Anterior cingulate cortex (tissue), 58 donors: ENCODE measurements around the gene ZNF135.
A peak's percentile ranks its signal among the peaks of the same experiment; 100 is the strongest.

Experiments used
- DNase-seq, 58 donors: peaks; one replicate each; lab custom pipeline; 2025; lab: John Stamatoyannopoulos, UW

The ZNF135 gene

DNA sequence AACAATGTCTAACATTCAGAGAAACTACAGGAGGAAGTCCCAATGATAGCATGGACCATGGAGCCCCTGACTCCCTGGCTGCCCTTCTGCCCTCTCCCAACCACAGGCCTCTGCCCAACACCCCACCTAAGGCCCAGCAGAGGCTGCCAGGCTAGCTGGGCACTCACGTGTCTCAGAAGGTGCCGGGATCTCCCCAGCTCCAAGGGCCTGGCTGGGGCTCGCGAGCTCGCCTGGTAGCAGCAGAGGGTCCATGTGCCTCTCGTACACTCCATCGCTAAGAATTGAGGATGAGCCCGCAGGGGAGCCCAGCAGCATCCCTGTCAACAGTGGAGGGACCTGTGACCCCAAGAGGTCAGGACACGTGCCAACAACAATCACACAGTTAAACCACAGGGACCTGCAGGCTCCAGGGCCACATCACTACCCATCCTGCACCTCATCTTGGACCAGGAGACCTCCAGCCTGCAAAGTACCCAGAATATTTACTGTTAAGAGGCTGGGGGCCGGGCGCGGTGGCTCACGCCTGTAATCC lies 29.5 kb downstream of the ZNF135 start:
- DNase-seq, result no peak

DNA sequence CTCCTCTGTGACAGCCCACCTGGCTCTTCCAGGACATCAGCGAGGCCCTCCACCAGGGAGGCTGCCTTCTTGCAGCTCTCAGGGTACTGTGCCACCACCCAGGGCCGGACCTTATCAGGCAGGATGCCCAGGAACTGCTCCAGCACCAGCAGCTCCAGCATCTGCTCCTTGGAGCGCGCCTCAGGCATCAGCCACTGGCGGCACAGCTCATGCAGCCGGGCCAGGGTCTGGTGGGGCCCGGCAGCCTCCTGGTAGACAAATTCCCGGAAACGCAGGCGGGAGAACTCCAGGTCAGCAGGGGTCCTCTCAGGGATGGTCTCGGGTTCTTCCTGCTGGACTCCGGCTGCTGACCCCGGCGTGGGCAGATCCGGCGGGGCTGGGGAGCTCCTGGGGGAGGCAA lies 30.8 kb downstream of the ZNF135 start:
- no peak for DNase-seq

DNA sequence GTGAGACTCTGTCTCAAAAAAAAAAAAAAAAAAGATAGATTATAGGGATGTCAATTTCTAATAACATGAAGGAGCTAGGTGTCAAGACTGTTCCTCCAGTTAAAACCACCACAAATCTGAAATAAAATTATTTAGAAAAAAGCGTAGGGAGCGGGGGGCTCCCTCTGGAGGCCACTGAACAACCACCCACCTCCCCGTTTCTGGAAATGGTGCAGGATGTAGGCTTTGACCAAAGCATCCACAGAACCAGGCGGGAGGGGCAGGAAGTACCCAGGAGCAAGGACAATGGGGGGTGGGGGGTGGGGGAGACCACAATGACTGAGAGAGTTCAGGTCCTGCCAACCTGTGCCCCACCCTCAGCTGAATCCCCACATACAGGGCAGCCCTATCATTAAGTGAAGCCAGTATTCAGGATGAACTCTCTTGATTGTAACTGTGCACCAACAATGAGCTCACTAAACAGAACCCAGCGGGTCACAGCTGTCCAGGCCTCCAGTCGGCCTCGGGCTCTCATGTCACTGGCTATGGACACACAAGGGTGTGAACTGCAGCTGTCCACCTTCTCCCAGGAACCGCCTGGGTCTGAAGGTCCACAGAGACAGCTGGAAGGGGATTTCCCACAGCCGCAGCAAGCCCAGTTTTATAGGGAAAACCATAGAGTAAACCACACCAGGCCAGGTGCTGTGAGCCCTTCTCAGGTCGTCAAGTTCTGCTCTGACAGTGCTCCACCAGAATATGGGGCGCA lies 32.3 kb downstream of the ZNF135 start:
- no peak for DNase-seq

DNA sequence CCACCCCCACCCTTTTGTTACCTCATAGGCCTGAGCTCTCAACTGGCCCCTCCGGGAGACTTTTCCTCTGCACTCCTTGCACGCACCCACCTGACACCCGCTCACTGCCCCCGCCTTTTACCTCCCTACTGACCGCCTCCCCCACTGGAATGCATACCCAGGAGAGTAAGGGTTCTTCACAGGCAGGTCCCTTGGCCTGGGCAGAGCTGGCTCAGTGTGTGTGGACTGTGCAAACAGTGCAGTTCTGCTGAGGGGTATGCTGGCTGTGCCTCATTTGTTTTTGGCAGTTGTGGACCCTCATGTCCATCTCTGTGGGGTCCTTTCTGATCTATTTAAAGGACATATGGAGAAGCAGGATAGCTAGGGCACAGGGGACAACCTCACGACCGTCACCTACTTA lies 34.0 kb downstream of the ZNF135 start:
- no peak for DNase-seq

DNA sequence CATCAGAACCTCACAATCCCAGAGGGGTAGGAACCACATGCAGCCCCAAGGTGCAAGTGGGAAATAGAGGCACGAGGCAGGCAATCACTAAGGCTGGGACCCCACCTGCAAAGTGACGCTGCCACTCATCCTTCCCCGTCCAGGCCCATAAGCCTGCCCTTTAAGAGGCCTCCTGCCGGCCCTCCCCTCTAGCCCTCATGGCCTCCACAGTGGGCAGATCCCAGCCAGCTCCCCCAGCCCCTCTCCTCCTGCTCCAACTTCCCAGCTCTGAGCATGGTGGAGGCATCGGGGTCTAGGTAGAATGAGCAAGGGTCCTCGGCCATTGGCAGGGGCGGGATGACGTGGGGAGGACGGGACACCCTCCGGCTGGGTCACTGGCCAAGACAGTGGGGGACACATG lies 36.2 kb downstream of the ZNF135 start:
- no peak for DNase-seq

DNA sequence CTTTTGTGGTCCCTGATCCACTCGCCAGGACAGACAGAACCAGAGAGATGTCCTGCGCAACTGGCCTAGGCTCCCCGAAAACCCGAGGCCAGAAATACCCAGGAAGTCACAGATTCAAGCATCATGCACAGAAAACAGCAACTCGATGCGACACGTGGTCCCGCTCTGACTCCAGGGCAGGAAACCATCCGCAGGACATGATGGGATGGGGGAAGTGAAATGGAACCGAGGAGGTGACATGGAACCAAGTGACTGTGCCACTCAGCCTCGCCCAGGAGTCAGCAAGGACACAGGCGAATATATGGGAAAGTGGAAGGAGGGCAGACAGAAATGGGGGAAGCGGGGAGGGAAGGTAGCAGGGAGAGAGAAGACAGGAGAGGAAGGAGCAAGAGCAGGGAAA lies 37.8 kb downstream of the ZNF135 start:
- DNase-seq, result no peak

DNA sequence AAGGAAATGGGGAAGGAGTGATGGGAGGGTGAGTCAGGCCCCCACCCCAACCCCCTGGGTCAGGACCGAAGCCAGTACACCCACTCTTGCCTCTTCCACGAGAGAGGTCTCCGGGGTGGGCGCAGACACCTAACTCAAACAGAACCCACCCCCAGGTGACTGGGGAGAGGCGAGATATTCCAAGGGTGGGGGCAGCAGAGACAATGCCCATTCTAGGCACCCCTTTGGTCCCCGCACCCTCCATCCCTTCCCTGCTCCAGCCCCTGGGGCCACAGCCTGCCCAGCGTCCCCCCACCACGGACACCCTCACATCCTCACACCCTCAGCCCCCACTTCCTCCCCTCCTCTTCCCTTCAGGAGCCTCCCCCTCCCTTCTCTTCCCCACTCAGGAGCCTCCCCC lies 38.3 kb downstream of the ZNF135 start:
- peak in 2 of 58 donors; percentile 0 to 32 for DNase-seq

DNA sequence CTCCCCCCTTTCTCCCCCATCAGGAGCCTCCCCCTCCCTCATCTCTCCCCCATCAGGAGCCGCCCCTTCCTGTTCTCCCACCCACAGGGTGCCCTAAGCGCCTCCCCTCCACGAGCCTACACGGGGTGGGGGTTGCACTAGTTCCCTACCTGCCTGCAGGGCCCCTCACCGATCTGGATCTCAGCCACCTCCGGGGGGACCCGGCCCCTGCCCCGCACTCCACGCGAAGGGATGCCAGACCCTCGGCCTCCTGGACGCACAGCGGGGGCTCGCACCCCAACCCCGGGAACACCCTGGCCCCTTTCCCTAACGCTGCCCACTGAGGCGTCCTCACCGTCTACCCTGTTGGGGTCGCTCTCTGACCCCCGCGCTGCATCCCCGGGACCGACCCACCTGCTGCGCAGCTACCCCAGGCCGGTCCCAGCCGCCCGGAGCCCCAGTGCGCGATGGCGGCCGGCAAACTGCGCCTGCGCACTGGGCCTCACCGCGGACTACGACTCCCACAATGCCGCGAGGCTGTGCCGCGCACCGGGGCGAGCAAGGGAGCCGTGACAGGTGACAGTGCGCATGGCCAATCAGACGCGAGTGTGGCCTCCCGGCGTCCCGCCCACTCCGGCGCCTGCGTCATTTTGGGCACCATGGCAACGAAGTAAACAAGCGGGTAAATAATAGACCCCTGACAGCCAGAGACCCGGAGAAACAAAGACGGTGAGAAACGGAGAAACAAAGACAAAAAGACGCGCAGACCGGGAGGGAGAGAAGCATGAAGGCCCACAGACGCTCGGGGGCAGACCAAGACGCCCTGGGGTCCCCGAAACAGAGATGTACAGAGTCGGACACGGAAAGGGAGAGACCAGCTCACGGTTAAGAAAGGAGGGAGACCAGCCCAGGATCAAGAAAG lies 38.9 kb downstream of the ZNF135 start, which contains the start of gene ZSCAN18:
Gene ZSCAN18 (minus strand): TSS at position 451 of the 901 bp plus-strand sequence. CDS start 7,964 bp downstream, outside the sequence.
- peak; percentile 67 to 99 (median 95) for DNase-seq

DNA sequence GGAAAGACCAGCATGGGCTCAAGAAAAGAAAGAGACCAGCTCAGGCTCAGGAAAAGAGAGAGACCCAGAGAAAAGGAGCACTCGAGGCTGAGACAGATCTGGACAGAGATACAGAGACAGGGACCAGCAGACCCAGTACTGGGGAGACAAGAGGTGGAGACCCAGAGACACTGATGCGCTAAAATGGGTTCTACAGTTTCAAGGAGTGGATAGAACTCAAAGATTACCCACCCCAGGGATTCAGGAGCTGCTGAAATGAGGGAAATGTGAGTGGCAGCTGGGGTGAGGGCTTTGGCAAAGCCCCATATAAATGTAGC lies 39.6 kb downstream of the ZNF135 start:
- no peak for DNase-seq

DNA sequence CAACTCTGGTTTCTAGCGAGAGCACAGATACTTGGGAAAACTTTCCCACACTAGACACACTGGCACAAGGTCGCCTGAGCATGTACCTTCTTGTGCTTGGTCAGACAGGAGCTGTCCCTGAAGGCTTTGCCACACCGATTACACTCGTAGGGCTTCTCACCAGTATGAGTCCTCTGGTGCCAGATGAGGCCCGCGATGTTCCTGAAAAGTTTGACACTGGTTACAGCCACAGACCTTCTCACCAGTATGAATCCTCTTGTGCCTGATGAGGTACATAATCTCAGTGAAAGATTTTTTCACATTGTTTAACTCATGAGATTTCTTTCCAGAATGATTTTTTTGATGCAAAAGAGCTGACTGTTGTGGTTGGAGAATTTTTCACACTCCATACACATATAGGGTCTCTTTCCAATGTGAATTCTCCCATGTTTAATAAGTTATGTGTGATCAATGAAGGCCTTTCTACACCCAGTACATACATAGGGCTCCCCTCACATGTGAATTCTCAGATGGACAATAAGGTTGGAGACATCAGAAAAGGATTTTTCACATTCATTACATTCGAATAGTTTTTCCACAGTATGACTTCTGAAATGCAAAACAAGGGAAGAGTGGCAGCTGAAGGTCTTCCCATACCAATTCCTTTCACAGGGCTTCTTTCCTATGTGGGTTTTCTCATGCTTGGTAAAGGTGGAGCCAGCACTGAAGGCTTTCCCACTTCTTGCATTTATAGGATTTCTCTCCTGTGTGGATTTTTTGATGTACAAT lies 48.9 kb downstream of the ZNF135 start:
- no peak for DNase-seq

DNA sequence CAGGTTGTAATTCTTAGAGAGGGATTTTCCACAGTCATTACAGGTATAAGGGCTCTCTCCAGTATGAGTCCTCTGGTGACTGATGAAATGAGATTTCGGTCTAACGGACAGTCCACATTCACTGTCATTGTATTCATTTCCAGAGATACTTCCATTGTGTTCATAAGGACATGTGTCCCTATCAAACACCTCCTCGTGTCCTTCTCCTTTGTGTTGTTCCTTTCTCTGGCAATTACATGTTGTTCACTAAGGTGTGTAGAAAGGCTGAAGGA lies 49.4 kb downstream of the ZNF135 start:
- DNase-seq, result no peak

DNA sequence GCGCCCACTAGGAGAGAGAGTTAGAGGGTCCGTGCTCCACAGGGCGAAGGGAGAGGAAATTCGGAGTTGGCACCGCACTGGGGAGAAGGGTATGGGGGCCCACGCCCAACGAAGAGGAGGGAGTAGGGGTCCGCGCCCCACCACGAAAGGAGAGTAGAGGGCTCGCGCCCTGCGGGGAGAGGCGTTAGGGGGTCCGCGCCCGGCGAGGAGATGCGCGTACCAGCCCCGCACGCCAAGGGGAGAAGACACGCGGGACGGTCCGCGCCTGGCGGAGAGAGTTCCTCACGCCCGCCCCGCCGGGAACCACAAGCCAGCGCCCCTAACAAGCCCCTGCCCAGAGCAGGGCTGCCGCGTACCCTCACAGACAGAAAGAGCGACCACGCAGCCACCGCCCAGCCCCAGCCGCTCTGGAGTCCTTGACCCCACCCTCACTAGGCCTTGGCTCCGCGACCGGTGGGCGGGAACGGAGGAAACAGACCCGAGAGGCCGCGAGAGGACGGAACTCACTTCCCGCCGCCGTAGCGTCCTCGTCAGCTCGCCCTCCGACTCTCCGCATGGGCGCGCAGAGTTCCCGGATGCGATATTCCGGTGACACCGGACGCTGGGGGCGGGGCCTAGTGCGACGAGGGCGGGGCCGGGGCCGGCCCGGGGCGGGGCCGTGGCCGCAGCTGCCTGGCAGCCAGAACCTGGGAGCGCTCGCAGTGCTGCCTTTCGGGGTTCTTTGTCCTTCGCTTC lies 58.9 kb downstream of the ZNF135 start:
- no peak for DNase-seq

DNA sequence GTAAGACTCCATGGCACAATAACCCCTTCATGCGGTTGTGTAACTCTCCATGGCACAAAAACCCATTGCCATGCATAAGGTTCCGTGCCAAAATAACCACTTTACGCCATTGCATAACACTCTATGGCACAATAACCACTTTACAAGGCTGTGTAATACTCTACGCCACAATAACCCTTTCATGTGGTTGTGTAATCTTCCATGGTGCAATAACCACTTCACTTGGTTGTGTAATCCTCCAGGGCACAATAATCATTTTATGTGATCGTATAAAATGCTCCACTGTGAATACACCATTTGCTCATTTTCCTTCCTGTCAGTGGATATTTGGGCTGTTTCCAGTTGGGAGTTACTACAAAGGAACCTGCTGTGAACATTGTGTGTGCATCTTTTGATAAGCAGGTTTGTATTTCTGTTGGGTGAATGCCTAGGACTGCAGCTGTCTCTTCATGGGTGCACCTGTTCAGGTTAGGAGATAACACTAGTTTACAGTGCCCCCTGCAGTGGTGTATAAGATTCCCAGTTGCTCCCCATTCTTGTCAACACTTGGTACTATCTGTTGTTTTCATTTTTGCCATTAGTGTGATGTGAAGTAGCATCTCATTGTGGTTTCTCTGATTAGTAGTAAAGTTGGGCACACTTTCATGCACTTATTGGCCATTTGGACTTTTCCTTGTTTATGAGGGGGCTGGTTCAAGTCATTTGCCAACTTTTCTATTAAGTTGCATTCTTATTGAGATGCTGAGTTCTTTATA lies 60.1 kb downstream of the ZNF135 start:
- DNase-seq, result no peak
